Renal cortex interstitium (tissue), 11 donors: Measurements from ENCODE around the gene INSRR. TPM values are rescaled to one million over a fixed set of nuclear protein-coding genes. Genes with fewer than 3 reads are reported as not detected.
A peak's percentile ranks its signal among the peaks of the same experiment; 100 is the strongest.

Source experiments
- DNase-seq, 11 donors: peaks; one replicate each; pipeline ENCODE4 v3.0.0-alpha.2; 2013; ENCODE audit warnings: low read depth in 9 of 11, low spot score in 4 of 11; ENCODE audit errors: extremely low read depth in 1 of 11
- polyA plus RNA-seq, 3 donors: library from polyadenylated mRNA; unstranded; fragments of 120-200 nt; gene quantifications; one replicate each; pipeline ENCODE4 v1.2.1, GENCODE V29; 2013; ENCODE audit not compliant: insufficient read length in 3 of 3

The INSRR gene
- polyA plus RNA-seq, 3 donors: 1.1 to 2.6 (median 1.6) TPM

- no peak for DNase-seq
These were observed 21.6 kb upstream of the INSRR start for GRCh38 chr1:156880473-156880872.

GRCh38 chr1:156879876-156880275 is 21.0 kb upstream of the INSRR start:
- DNase-seq: no peak

- DNase-seq: no peak
These were observed 18.7 kb upstream of the INSRR start for GRCh38 chr1:156877433-156878170.

GRCh38 chr1:156876281-156876680 is 17.4 kb upstream of the INSRR start:
- DNase-seq: no peak

GRCh38 chr1:156875341-156875615 is 16.4 kb upstream of the INSRR start:
- no peak for DNase-seq

- DNase-seq: no peak
These were observed 15.8 kb upstream of the INSRR start for GRCh38 chr1:156874572-156875340.

GRCh38 chr1:156874142-156874541 is 15.2 kb upstream of the INSRR start:
- no peak for DNase-seq

GRCh38 chr1:156873659-156874058 is 14.7 kb upstream of the INSRR start:
- DNase-seq: no peak

GRCh38 chr1:156869455-156869854 is 10.5 kb upstream of the INSRR start:
- DNase-seq: no peak

- DNase-seq: no peak
These were observed 9.4 kb upstream of the INSRR start for GRCh38 chr1:156868341-156868740.

GRCh38 chr1:156866249-156866909 is 7.5 kb upstream of the INSRR start:
- no peak for DNase-seq

- no peak for DNase-seq
These were observed 6.9 kb upstream of the INSRR start for GRCh38 chr1:156865865-156866248.

- no peak for DNase-seq
These were observed 6.3 kb upstream of the INSRR start for GRCh38 chr1:156865258-156865657.

GRCh38 chr1:156864796-156865195 is 5.9 kb upstream of the INSRR start:
- no peak for DNase-seq

GRCh38 chr1:156863631-156864030 is 4.7 kb upstream of the INSRR start:
- DNase-seq: no peak

- no peak for DNase-seq
These were observed 4.2 kb upstream of the INSRR start for GRCh38 chr1:156862997-156863599.

GRCh38 chr1:156862584-156862983 is 3.7 kb upstream of the INSRR start:
- DNase-seq: no peak

GRCh38 chr1:156860628-156861423 is 1.9 kb upstream of the INSRR start, which contains the start of gene NTRK1:
TSS of gene NTRK1 (plus strand) at chr1:156860865. CDS start at chr1:156860935, 70 bp downstream.
- DNase-seq: peak in 1 of 11 donors; percentile 44

GRCh38 chr1:156860113-156860627 is 1.3 kb upstream of the INSRR start:
- DNase-seq: peak in 1 of 11 donors; percentile 47
